Stimulated activated CD8-positive, alpha-beta memory T cell treated with anti-CD3 and anti-CD28 coated beads, Interleukin-12 subunit alpha, Interleukin-12 subunit beta, amount 100 ng/mL, for 1 hour (primary cell): ENCODE measurements around the gene BBS5.

ENCODE experiments used
- DNase-seq: peaks from one replicate; pipeline ENCODE4 v3.0.0-alpha.2; 2020; ENCODE audit warnings: low read depth

BBS5 gene

GRCh38 chr2:169546756-169547155 is 67.5 kb downstream of the BBS5 start:
- DNase-seq = no peak
